ENCODE results near the gene UGT1A9. TPM values are rescaled to one million over a fixed set of nuclear protein-coding genes. Genes with fewer than 3 reads are reported as not detected.

UGT1A9 gene
- total and polyA plus RNA-seq, 10 of the 15 experiments (the other 5 are each of a cell fraction or from before 2014, with no cell fraction given) = 0.07 TPM; not detected in 9

DNA sequence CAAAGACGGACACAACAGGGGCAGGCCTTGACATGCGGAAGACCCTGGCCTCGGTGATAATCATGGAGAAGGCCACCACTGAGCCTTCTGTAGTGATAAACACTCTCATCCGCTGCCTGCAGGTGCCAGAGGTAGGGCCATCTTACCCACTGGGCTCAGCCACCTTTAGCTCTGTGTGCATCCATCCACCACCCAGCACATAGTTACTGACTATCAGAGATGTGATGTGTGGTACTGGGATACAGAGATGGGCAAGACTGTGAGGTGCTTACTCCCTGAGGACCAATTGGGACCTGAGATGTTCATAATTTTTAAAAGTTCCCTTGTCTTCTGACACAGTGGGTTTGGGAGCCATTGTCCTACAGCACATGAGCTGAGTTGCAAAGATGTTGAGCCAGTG lies 108.0 kb downstream of the UGT1A9 start:
- FAIRE-seq (no peak), DNase-seq (ENCODE audit: low read depth, low spot score) (no peak), ATAC-seq (no peak)
- ChIA-PET POLR2A (no interaction called here), RAD21 (ENCODE audit: unreplicated experiment) (no interaction called here), CTCF (no interaction called here), SMC1A (ENCODE audit: uncharacterized antibody, unreplicated experiment) (no interaction called here)
- in situ Hi-C loops (cut with MboI) = no loop called here
- Histone ChIP-seq H2AFZ (ENCODE audit: control insufficient read depth, low read depth, low read length) (no peak overlapping the region), H3K9ac (ENCODE audit: control insufficient read depth, insufficient read depth, low read length) (no peak overlapping the region), H4K20me1 (ENCODE audit: control insufficient read depth, insufficient read depth) (no peaks in the 10 kb centered on the region), H3K79me2 (ENCODE audit: control insufficient read depth, insufficient read depth, low read length) (no peaks in the 10 kb centered on the region), H3K9me3 (replicated peaks; ENCODE audit: control insufficient read depth, insufficient read depth, low read length) (no peaks in the 10 kb centered on the region; the same call in 2 of the 3 replicates), H3K36me3 (ENCODE audit: control insufficient read depth in 2 of 2, insufficient read depth in 2 of 2, low read length in 1 of 2) (no peaks in the 10 kb centered on the region), H3K27ac (ENCODE audit: control insufficient read depth, insufficient read depth) (no peak overlapping the region), H3K4me2 (ENCODE audit: control insufficient read depth, insufficient read depth) (no peak overlapping the region), H3K4me1 (ENCODE audit: control insufficient read depth, insufficient read depth, low read length) (no peaks in the 10 kb centered on the region), H3K4me3 (no peak overlapping the region), H3K27me3 (replicated peaks in 1 of 2; ENCODE audit: control insufficient read depth in 2 of 2, insufficient read depth in 2 of 2, low read length in 1 of 2) (no peaks in the 10 kb centered on the region)
- TF ChIP-seq, protein P1, sequence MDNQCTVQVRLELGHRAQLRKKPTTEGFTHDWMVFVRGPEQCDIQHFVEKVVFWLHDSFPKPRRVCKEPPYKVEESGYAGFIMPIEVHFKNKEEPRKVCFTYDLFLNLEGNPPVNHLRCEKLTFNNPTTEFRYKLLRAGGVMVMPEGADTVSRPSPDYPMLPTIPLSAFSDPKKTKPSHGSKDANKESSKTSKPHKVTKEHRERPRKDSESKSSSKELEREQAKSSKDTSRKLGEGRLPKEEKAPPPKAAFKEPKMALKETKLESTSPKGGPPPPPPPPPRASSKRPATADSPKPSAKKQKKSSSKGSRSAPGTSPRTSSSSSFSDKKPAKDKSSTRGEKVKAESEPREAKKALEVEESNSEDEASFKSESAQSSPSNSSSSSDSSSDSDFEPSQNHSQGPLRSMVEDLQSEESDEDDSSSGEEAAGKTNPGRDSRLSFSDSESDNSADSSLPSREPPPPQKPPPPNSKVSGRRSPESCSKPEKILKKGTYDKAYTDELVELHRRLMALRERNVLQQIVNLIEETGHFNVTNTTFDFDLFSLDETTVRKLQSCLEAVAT (IDR thresholded peaks at IDR 0.05) = no peak
- TF ChIP-seq HDAC6 (IDR thresholded peaks at IDR 0.05; ENCODE audit: unreplicated experiment) (no peak), HCFC1 (IDR thresholded peaks at IDR 0.05; ENCODE audit: low read length) (no peak)
- no TSS peak for BruUV-seq (replicated peaks)
- 56% methylated on average over 4 of the region's 4 CpGs for WGBS (ENCODE audit: insufficient coverage, insufficient replicate concordance, low lambda C conversion rate, missing lambda C conversion rate)
- intact Hi-C loops (cut with micrococcal nuclease; ENCODE audit: unreplicated experiment) = no loop called here

DNA sequence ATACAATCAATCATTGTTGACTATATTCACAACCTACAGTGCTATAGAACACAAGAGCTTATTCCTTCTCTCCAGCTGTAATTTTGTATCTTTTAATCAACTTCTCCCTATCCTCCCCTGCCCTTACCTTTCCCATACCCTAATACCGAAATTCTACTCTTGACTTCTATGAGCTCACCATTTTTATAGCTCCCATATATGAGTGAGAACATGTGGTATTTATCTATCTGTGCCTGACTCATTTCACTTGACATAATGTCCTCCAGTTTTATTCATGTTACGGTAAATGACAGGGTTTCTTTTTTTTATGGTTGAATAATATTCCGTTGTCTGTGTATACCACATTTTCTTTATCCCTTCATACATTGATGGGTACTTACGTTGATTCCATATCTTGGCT lies 109.1 kb downstream of the UGT1A9 start:
- Histone ChIP-seq H3K4me2 (ENCODE audit: control insufficient read depth, insufficient read depth) (no peak overlapping the region), H3K79me2 (ENCODE audit: control insufficient read depth, insufficient read depth, low read length) (no peaks in the 10 kb centered on the region), H4K20me1 (ENCODE audit: control insufficient read depth, insufficient read depth) (no peaks in the 10 kb centered on the region), H3K4me3 (no peak overlapping the region), H2AFZ (ENCODE audit: control insufficient read depth, low read depth, low read length) (no peak overlapping the region), H3K36me3 (ENCODE audit: control insufficient read depth in 2 of 2, insufficient read depth in 2 of 2, low read length in 1 of 2) (no peaks in the 10 kb centered on the region), H3K4me1 (ENCODE audit: control insufficient read depth, insufficient read depth, low read length) (no peaks in the 10 kb centered on the region), H3K9me3 (replicated peaks; ENCODE audit: control insufficient read depth, insufficient read depth, low read length) (no peaks in the 10 kb centered on the region; the same call in 2 of the 3 replicates), H3K27me3 (replicated peaks in 1 of 2; ENCODE audit: control insufficient read depth in 2 of 2, insufficient read depth in 2 of 2, low read length in 1 of 2) (no peaks in the 10 kb centered on the region), H3K27ac (ENCODE audit: control insufficient read depth, insufficient read depth) (no peak overlapping the region), H3K9ac (ENCODE audit: control insufficient read depth, insufficient read depth, low read length) (no peak overlapping the region)
- intact Hi-C loops (cut with micrococcal nuclease; ENCODE audit: unreplicated experiment) = no loop called here
- RAD21 ChIA-PET (ENCODE audit: unreplicated experiment) = no interaction called here
- no TSS peak for BruUV-seq (replicated peaks)
- ATAC-seq (no peak), DNase-seq (ENCODE audit: low read depth, low spot score) (no peak), FAIRE-seq (no peak)
- in situ Hi-C loops (cut with MboI) = no loop called here
- CTCF ChIA-PET = interaction anchor here (1.0 kb wide), 1 partner anchor 15 kb away, joined by 3 read pairs; no protein-coding TSS in a partner anchor
- SMC1A ChIA-PET (ENCODE audit: uncharacterized antibody, unreplicated experiment) = no interaction called here
- POLR2A ChIA-PET = no interaction called here
- WGBS (ENCODE audit: insufficient coverage, insufficient replicate concordance, low lambda C conversion rate, missing lambda C conversion rate) = 63% methylated on average over 4 of the region's 4 CpGs
- TF ChIP-seq NFYB (IDR thresholded peaks at IDR 0.05; ENCODE audit: insufficient read depth, low read depth, low read length) (no peak), SPI1 (IDR thresholded peaks at IDR 0.05; ENCODE audit: borderline replicate concordance, insufficient read depth, low read depth, low read length) (no peak), PAX5 (IDR thresholded peaks at IDR 0.05; ENCODE audit: borderline replicate concordance, low read depth, low read length) (no peak), MXI1 (IDR thresholded peaks at IDR 0.05; ENCODE audit: low read depth, low read length) (no peak), CHD1 (IDR thresholded peaks at IDR 0.05; ENCODE audit: low read depth, low read length) (no peak), SIN3A (IDR thresholded peaks at IDR 0.05; ENCODE audit: low read depth, low read length) (no peak), JUNB (IDR thresholded peaks at IDR 0.05) (no peak), SUZ12 (IDR thresholded peaks at IDR 0.05; ENCODE audit: unreplicated experiment) (no peak), WRNIP1 (IDR thresholded peaks at IDR 0.05; ENCODE audit: borderline replicate concordance, low read depth, low read length) (no peak), BCL11A (IDR thresholded peaks at IDR 0.05; ENCODE audit: low read depth, low read length) (no peak), ZNF622 (IDR thresholded peaks at IDR 0.05) (no peak)
- TF ChIP-seq, protein P2, sequence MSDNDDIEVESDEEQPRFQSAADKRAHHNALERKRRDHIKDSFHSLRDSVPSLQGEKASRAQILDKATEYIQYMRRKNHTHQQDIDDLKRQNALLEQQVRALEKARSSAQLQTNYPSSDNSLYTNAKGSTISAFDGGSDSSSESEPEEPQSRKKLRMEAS (IDR thresholded peaks at IDR 0.05; ENCODE audit: low read depth, low read length) = no peak
- TF ChIP-seq, protein P3, sequence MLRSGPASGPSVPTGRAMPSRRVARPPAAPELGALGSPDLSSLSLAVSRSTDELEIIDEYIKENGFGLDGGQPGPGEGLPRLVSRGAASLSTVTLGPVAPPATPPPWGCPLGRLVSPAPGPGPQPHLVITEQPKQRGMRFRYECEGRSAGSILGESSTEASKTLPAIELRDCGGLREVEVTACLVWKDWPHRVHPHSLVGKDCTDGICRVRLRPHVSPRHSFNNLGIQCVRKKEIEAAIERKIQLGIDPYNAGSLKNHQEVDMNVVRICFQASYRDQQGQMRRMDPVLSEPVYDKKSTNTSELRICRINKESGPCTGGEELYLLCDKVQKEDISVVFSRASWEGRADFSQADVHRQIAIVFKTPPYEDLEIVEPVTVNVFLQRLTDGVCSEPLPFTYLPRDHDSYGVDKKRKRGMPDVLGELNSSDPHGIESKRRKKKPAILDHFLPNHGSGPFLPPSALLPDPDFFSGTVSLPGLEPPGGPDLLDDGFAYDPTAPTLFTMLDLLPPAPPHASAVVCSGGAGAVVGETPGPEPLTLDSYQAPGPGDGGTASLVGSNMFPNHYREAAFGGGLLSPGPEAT (IDR thresholded peaks at IDR 0.05; ENCODE audit: low read depth) = no peak
